Stimulated activated CD4-positive, alpha-beta T cell treated with anti-CD3 and anti-CD28 coated beads, Interleukin-2, amount 100 ng/mL, for 4 hours (primary cell): ENCODE data around the gene SDR39U1.

Source experiments
- DNase-seq: peaks from one replicate; pipeline ENCODE4 v3.0.0-alpha.2; 2020; ENCODE audit warnings: low read depth

The SDR39U1 gene

GRCh38 chr14:24441904-24442239 lies 704 bp downstream of the SDR39U1 start:
- no peak for DNase-seq

GRCh38 chr14:24441485-24441884 lies 1.1 kb downstream of the SDR39U1 start:
- DNase-seq, result no peak

GRCh38 chr14:24440606-24441399 lies 1.8 kb downstream of the SDR39U1 start:
- DNase-seq, result no peak

- no peak for DNase-seq
Measured at GRCh38 chr14:24439830-24440605, 2.6 kb downstream of the SDR39U1 start.

GRCh38 chr14:24439257-24439656 lies 3.3 kb downstream of the SDR39U1 start:
- no peak for DNase-seq

- no peak for DNase-seq
Measured at GRCh38 chr14:24438223-24439097, 4.1 kb downstream of the SDR39U1 start.

- DNase-seq, result no peak
Measured at GRCh38 chr14:24437736-24438067, 4.9 kb downstream of the SDR39U1 start.

- no peak for DNase-seq
Measured at GRCh38 chr14:24437020-24437735, 5.4 kb downstream of the SDR39U1 start.

- no peak for DNase-seq
Measured at GRCh38 chr14:24436355-24437019, 6.1 kb downstream of the SDR39U1 start.

- no peak for DNase-seq
Measured at GRCh38 chr14:24435998-24436354, 6.6 kb downstream of the SDR39U1 start.

GRCh38 chr14:24435192-24435810 lies 7.3 kb downstream of the SDR39U1 start:
- no peak for DNase-seq

- DNase-seq, result no peak
Measured at GRCh38 chr14:24434676-24435075, 7.9 kb downstream of the SDR39U1 start.

GRCh38 chr14:24434036-24434435 lies 8.5 kb downstream of the SDR39U1 start:
- no peak for DNase-seq

- no peak for DNase-seq
Measured at GRCh38 chr14:24432259-24433131, 10.1 kb downstream of the SDR39U1 start.

GRCh38 chr14:24431569-24432258 lies 10.9 kb downstream of the SDR39U1 start:
- peak; percentile 83 for DNase-seq

GRCh38 chr14:24430682-24431568 lies 11.7 kb downstream of the SDR39U1 start:
- peak; percentile 58 for DNase-seq

GRCh38 chr14:24430143-24430681 lies 12.4 kb downstream of the SDR39U1 start:
- DNase-seq, result no peak
